Gastroesophageal sphincter (tissue), 3 donors: ENCODE results near the gene ERF.

Experiments used
- EP300 ChIP-seq: sonication (generic); formaldehyde crosslinking; IDR thresholded peaks from one replicate; pipeline ENCODE4 v1.6.1; 2017; ENCODE audit warnings: antibody characterized with exemption, mild to moderate bottlenecking
- POLR2A ChIP-seq, 2 donors: fragments of 450-650 bp; IDR thresholded peaks; one replicate each; pipeline ENCODE4 v1.6.1; 2017; ENCODE audit warnings: antibody characterized with exemption in 2 of 2, mild to moderate bottlenecking in 2 of 2, moderate library complexity in 1 of 2
- POLR2AphosphoS5 ChIP-seq: sonication (generic); formaldehyde crosslinking; IDR thresholded peaks from one replicate; pipeline ENCODE4 v1.6.1; 2017; ENCODE audit warnings: antibody characterized with exemption
- TF ChIP-seq, protein P1 (sequence below), 4 experiments: fragments of 200-600 bp in 2 of 4; fragments of 450-650 bp in 2 of 4; sonication (generic) in 1 of 4; IDR thresholded peaks; one replicate each; pipeline ENCODE4 v1.5.1; 2017 to 2019; ENCODE audit warnings: antibody characterized with exemption in 4 of 4, mild to moderate bottlenecking in 2 of 4, moderate library complexity in 2 of 4

DNA sequence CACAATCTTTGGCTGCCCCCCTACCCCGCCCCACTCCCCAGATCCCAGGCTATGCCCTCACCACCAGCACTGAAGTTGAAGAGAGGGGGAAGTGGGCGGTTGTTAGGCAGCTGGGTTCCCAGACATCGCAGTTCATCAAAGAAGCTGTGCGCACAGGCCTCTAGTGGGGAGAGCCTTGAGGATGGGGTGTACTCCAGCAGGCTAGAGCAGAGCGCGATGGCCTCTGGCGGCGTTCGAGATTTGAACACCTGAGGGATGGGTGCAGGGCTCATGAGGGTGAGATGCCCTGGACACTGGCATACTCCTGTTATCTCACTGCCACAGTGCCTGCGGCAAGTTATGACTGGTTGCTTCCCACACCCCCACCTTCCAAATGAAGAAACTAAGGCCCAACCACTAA, 22.5 kb downstream of the ERF start:
- TF ChIP-seq, protein P1, sequence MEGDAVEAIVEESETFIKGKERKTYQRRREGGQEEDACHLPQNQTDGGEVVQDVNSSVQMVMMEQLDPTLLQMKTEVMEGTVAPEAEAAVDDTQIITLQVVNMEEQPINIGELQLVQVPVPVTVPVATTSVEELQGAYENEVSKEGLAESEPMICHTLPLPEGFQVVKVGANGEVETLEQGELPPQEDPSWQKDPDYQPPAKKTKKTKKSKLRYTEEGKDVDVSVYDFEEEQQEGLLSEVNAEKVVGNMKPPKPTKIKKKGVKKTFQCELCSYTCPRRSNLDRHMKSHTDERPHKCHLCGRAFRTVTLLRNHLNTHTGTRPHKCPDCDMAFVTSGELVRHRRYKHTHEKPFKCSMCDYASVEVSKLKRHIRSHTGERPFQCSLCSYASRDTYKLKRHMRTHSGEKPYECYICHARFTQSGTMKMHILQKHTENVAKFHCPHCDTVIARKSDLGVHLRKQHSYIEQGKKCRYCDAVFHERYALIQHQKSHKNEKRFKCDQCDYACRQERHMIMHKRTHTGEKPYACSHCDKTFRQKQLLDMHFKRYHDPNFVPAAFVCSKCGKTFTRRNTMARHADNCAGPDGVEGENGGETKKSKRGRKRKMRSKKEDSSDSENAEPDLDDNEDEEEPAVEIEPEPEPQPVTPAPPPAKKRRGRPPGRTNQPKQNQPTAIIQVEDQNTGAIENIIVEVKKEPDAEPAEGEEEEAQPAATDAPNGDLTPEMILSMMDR (IDR thresholded peaks at IDR 0.05), result no peak
- TF ChIP-seq EP300, result no peak
- no peak for TF ChIP-seq POLR2AphosphoS5
- no peak for TF ChIP-seq POLR2A (IDR thresholded peaks at IDR 0.05)
